WI38 (cell line): Measurements from ENCODE around the gene CLASP2.
"Not testable (repeated sequence)": the region's sequence is repeated elsewhere in the genome, so short reads cannot be mapped to it uniquely, and the experiment has no call there.

ENCODE experiments used
- H3K4me3 ChIP-seq: 2 replicates; pipeline ENCODE4 v1.5.1; 2011; ENCODE audit warnings: low read depth, mild to moderate bottlenecking, control low read depth, low read length
- TF ChIP-seq, protein P1 (sequence below): IDR thresholded peaks from 2 replicates; pipeline ENCODE4 v1.5.1; 2012; ENCODE audit warnings: low read depth, mild to moderate bottlenecking, control low read depth, low read length

Gene CLASP2

DNA sequence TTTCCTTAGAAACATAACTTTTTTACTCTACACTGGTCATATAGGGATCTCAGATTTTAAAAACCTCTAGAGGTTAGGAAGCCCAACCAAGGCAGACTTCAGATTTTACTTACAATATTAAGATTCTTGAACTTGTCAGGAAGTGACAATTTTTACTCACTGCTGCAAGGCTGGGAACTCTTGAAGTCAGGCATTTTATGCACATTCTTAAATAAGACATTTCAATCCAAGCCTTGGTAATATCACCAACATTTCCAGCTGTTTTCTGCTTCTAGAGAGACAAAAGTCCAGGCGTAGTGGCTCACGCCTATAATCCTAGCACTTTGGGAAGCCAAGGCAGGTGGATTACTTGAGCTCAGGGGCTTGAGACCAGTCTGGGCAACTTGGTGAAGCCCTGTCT is 244.2 kb downstream of the CLASP2 start:
- TF ChIP-seq, protein P1, sequence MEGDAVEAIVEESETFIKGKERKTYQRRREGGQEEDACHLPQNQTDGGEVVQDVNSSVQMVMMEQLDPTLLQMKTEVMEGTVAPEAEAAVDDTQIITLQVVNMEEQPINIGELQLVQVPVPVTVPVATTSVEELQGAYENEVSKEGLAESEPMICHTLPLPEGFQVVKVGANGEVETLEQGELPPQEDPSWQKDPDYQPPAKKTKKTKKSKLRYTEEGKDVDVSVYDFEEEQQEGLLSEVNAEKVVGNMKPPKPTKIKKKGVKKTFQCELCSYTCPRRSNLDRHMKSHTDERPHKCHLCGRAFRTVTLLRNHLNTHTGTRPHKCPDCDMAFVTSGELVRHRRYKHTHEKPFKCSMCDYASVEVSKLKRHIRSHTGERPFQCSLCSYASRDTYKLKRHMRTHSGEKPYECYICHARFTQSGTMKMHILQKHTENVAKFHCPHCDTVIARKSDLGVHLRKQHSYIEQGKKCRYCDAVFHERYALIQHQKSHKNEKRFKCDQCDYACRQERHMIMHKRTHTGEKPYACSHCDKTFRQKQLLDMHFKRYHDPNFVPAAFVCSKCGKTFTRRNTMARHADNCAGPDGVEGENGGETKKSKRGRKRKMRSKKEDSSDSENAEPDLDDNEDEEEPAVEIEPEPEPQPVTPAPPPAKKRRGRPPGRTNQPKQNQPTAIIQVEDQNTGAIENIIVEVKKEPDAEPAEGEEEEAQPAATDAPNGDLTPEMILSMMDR: no peak
- H3K4me3 ChIP-seq: no peak overlapping the region

GRCh38 chr3:33467786-33468185 is 250.3 kb downstream of the CLASP2 start:
- no peak overlapping the region for H3K4me3 ChIP-seq
- TF ChIP-seq, protein P1: no peak

GRCh38 chr3:33461097-33461496 is 257.0 kb downstream of the CLASP2 start:
- no peak overlapping the region for H3K4me3 ChIP-seq
- TF ChIP-seq, protein P1: no peak

DNA sequence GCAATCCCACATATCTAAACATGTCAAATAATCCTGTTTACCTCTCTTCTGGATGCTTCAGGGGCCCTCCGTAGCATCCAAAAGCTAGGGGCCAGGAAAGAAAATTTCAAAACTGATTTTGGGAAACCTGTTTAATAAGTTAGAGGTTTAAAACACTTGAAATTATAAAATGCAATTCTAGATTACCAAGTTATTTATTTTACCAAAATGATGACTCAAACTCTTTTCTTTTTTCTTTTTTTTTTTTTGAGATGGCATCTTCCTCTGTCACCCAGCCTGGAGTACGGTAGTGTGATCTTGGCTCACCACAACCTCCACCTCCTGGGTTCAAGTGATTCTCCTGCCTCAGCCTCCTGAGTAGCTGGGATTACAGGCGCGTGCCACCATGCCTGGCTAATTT is 258.5 kb downstream of the CLASP2 start:
- H3K4me3 ChIP-seq: not testable (repeated sequence)

- no peak overlapping the region for H3K4me3 ChIP-seq
- TF ChIP-seq, protein P1: no peak
Observed at GRCh38 chr3:33458446-33458845, 259.6 kb downstream of the CLASP2 start.

GRCh38 chr3:33456756-33457155 is 261.3 kb downstream of the CLASP2 start:
- TF ChIP-seq, protein P1: no peak
- H3K4me3 ChIP-seq: no peak overlapping the region

DNA sequence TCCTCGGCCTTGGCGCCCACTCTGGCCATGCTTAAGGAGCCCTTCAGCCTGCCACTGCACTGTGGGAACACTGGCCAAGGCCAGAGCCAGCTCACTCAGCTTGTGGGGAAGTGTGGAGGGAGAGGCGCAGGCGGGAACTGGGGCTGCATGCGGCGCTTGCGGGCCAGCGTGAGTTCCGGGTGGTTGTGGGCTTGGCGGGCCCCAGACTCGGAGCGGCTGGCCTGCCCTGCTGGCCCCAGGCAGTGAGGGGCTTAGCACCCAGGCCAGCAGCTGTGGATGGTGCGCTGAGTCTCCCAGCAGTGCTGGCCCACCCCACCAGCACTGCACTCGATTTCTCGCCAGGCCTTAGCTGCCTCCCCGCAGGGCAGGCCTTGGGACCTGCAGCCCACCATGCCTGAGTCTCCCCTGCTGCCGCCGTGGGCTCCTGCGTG is 264.7 kb downstream of the CLASP2 start:
- no peak overlapping the region for H3K4me3 ChIP-seq
- TF ChIP-seq, protein P1: no peak

DNA sequence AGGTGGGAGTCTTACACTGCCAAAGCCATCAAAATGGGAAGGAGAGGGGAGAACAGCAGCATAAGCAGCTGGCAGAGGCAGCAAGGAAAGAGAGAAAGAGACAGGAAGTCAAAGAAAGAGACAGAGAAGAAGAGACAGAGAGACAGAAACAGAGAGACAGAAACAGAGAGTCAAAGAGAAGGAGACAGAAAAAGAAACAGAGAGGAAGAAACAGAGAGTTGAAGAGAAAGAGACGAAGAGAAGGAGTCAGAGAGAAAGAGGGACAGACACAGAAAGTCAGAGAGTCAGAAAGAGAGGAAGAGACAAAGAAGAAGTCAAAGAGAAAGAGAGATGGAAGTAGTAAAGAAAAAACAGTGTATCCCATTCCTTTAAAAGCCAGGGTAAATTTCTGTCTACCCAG is 266.1 kb downstream of the CLASP2 start:
- not testable (repeated sequence) for H3K4me3 ChIP-seq

DNA sequence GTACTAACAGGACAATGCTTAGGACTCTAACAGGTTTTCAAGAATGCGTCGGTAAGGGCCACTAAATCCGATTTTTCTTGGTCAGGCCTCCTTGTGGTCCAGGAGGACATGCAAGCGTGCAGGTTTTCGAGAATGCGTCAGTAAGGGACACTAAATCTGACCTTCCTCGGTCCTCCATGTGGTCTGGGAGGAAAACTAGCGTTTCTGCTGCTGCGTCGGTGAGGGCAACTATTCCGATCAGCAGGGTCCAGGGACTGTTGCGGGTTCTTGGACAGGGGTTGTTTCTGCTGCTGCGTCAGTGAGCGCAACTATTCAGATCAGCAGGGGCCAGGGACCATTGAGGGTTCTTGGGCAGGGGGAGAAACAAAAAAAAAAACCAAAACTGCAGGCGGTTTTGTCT is 270.1 kb downstream of the CLASP2 start:
- no peak overlapping the region for H3K4me3 ChIP-seq

GRCh38 chr3:33447256-33447625 is 270.8 kb downstream of the CLASP2 start:
- H3K4me3 ChIP-seq: not testable (repeated sequence)

More for the DNA sequence above, 270.1 kb downstream of the CLASP2 start:
- TF ChIP-seq, protein P1: no peak
